NCI-H1105 (cell line): Measurements from ENCODE around the gene PHLDB2.
A peak's percentile ranks its signal among the peaks of the same experiment; 100 is the strongest.
"Not testable (repeated sequence)": the region's sequence is repeated elsewhere in the genome, so short reads cannot be mapped to it uniquely, and the experiment has no call there.

Experiments
- DNase-seq: peaks from one replicate; lab custom pipeline; 2025; lab: John Stamatoyannopoulos, UW

Gene PHLDB2

GRCh38 chr3:111859061-111859973 lies at the start of gene PHLDB2:
TSS of gene PHLDB2 (plus strand) at chr3:111859265. CDS start at chr3:111884078, 24,813 bp downstream.
- peak; percentile 66 for DNase-seq

- DNase-seq: no peak
Measured at GRCh38 chr3:111810909-111811308, 48.2 kb upstream of the PHLDB2 start.

DNA sequence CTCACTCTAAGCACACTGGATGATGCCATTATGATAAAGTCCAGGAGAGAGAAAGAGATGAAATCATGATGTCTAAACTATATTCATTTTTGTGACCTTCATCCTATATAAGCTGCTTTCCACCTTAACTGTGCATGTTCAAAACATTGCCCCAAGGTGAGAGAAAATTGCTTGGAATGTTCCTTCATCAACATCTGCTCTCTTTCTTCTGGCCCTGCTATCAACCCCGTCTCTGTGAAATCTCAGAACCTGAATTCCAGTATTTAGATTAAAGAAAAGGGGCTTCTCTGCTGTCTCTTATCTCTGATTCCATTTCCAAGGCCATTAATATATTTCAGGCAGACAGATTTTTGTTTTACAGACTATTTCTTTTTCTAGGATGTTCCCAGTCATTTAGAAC lies 47.3 kb upstream of the PHLDB2 start:
- no peak for DNase-seq

- no peak for DNase-seq
Measured at GRCh38 chr3:111812701-111813100, 46.4 kb upstream of the PHLDB2 start.

GRCh38 chr3:111813441-111813840 lies 45.6 kb upstream of the PHLDB2 start:
- DNase-seq: no peak

DNA sequence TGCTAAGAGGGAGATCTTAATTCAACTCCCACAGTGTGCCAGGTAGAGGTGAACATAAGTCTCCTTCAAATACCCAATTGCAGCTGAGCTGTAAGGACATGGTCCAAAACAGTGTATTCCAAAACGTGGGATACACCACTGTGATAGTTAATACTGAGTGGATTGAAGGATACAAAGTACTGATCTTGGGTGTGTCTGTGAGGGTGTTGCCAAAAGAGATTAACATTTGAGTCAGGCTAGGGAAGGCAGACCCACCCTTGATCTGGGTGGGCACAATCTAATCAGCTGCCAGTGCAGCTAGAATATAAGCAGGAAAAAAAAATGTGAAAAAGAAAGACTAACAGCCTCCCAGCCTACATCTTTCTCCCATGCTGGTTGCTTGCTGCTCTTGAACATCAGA lies 45.1 kb upstream of the PHLDB2 start:
- no peak for DNase-seq

GRCh38 chr3:111816771-111817170 lies 42.3 kb upstream of the PHLDB2 start:
- DNase-seq: not testable (repeated sequence)

- DNase-seq: no peak
Measured at GRCh38 chr3:111819927-111820326, 39.1 kb upstream of the PHLDB2 start.

DNA sequence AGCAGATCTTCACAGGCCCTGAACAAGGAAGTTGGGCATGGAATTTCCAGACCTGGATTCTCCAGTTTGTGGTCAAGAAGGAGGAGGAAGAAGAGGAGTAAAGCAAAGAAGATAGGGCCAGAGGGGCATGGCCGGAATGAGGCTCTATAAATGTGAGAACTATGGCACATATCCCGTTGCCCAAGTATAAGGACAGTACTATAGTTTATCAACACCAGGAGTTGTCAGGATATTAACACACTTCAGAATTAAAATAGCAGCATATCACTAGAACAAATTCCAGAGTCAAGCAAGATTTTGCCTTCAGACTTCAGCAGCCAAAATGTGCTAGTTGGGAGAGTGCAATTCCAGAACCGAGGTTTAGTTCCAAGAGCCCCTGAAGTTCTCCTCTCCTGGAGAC lies 38.4 kb upstream of the PHLDB2 start:
- DNase-seq: no peak

DNA sequence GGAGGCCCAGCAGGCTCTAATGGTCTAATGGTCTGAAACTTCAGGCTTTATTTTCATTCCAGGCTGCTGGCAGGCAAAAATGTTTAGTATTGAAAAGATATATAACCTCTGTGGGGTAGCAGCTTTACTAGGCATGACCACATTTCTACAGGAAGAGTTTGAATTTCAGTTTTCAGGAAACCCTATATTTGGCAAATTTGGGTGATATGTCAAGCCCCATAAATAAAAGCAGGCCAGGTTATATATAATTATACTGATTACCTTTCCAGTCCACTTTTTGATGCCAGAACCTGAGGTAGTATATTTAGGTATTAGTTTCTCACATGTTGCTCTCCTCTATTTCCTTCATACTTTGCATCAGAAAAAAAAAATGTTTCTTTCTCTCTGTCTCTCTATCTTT lies 37.2 kb upstream of the PHLDB2 start:
- DNase-seq: no peak

GRCh38 chr3:111822804-111823203 lies 36.3 kb upstream of the PHLDB2 start:
- DNase-seq: no peak

DNA sequence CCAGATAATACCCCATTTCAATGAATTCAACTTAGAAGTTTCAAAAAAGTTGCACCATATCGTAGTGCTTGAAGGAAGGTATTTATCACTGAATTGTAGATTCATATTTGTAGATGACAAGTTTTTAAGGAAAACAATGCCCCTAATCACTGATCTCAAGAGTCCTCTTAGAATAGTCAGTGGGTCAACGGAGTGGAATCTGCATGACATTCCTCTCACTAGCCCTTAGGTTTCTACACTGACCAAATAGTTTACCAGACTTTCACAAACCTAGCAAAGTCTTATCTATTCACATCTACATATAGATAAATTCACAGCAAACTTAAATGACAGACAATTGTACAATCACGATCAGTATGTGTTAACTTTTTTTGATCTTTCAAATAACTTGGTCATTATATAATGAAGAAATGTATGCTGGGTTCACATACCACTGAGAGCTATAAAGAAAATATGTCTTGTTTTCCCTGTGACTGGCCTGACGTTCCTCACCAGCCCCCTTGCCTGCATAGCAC lies 35.7 kb upstream of the PHLDB2 start:
- no peak for DNase-seq

DNA sequence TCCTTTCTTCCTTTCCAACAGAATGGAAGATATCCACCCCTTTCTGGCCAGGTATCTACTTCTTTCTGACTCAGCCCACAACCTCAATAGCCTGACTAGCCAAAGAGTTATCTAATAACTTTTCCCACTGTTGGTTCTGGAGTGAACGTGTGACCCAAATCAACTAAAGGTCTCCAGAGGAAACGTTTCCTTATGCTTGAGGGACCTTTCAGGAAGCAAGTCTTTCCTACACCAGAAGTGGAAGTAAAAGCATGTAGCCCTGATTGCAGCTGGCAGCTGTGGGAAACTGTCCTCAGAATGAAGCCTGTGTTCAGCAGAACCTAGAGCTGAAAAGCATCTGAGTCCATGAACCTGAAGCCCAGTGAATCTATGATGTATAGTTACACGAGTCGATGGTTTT lies 34.7 kb upstream of the PHLDB2 start:
- no peak for DNase-seq

DNA sequence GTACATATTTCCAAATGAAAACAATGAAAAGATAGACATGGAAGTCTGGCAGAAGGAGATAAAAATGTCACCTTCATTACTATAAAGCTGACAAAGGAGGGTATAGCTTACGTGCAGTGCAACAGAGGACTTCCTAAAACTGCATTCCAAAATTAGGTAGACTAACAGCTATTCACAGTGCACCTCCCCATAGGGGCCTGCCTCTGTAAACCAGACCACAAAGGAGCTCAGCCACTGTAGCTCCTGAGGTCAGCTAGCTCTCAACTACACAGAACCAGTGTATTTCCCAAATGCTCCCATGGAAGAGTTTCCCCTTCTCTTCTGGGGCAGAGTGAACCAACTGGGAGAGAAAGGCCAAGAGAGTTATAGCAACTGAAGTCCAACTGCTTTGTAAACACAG lies 31.2 kb upstream of the PHLDB2 start:
- DNase-seq: no peak

DNA sequence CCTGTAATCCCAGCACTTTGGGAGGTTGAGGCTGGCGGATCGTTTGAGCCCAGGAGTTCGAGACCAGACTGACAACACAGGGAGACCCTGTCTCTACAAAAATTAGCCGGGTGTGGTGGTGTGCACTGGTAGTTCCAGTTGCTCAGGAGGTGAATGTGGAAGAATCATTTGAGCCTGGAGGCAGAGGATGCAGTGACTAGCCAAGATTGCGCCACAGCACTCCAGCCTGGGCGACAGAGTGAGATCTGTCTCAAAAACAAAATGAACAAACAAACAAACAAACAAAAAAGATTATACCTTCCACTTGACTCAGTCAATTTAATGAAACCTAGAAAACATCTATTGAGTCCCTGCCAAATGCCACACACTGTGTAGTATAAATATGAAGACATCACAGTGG lies 30.5 kb upstream of the PHLDB2 start:
- no peak for DNase-seq

GRCh38 chr3:111829023-111829422 lies 30.0 kb upstream of the PHLDB2 start:
- DNase-seq: no peak

- no peak for DNase-seq
Measured at GRCh38 chr3:111831840-111832239, 27.2 kb upstream of the PHLDB2 start.

- DNase-seq: no peak
Measured at GRCh38 chr3:111837112-111837511, 22.0 kb upstream of the PHLDB2 start.

GRCh38 chr3:111838133-111838532 lies 20.9 kb upstream of the PHLDB2 start:
- no peak for DNase-seq

DNA sequence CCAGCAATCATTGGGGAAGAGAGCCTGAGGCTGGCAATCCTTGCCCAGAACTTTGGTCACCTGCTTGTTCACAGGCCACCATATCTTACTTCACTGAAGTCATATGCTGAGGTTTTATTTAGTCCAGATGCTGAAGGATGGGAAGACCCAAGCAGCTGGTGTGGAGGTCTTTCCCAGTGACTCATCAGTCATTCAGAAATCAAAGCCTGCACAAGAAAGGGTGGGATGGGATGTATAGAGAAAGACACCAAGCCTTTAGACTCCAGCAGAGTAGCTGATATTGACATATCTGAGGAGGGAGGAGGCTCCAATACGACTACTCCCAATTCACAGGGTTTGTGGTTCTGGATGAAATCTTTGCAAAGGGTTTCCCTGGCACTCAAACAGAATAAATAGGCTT lies 13.0 kb upstream of the PHLDB2 start:
- DNase-seq: no peak

GRCh38 chr3:111846717-111847116 lies 12.3 kb upstream of the PHLDB2 start:
- no peak for DNase-seq

- no peak for DNase-seq
Measured at GRCh38 chr3:111848283-111848682, 10.8 kb upstream of the PHLDB2 start.

DNA sequence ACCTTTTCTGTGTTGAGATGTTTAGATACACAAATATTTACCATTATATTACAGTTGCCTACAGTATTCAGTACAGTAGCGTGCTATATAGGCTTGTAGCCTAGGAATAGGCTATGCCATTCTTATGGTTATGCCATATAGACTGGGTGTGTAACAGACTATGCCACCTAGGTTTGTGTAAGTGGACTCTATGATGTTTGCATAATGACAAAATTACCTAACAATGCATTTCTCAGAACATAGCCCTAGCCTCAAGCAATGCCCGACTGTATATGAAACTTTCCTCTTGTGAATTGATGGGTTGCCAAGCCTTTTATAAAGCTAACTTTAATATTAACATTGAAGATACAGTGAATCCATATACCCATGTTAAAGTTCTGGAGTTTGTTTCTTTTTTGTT lies 10.3 kb upstream of the PHLDB2 start:
- DNase-seq: no peak

DNA sequence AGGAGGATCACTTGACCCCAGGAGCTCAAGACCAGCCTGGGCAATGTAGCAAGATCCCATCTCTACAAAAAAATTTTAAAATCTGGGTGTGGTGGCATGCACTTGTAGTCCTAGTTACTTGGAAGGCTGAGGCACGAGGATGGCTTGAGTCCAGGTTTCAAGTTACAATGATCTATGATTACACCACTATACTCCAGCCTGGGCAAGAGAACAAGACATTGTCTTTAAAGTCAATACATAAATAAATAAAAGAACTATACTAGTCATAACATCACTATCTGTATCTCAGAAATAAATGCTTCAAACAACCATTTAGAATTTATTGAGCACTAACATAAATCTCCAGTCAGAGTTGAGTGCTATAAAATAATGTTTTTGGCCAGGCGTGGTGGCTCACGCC lies 8.5 kb upstream of the PHLDB2 start:
- DNase-seq: no peak
